Measurements from ENCODE around the gene BCL3. TPM values are rescaled to one million over a fixed set of nuclear protein-coding genes. Genes with fewer than 3 reads are reported as not detected.

The BCL3 gene, protein sequence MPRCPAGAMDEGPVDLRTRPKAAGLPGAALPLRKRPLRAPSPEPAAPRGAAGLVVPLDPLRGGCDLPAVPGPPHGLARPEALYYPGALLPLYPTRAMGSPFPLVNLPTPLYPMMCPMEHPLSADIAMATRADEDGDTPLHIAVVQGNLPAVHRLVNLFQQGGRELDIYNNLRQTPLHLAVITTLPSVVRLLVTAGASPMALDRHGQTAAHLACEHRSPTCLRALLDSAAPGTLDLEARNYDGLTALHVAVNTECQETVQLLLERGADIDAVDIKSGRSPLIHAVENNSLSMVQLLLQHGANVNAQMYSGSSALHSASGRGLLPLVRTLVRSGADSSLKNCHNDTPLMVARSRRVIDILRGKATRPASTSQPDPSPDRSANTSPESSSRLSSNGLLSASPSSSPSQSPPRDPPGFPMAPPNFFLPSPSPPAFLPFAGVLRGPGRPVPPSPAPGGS
- total RNA-seq = not detected

DNA sequence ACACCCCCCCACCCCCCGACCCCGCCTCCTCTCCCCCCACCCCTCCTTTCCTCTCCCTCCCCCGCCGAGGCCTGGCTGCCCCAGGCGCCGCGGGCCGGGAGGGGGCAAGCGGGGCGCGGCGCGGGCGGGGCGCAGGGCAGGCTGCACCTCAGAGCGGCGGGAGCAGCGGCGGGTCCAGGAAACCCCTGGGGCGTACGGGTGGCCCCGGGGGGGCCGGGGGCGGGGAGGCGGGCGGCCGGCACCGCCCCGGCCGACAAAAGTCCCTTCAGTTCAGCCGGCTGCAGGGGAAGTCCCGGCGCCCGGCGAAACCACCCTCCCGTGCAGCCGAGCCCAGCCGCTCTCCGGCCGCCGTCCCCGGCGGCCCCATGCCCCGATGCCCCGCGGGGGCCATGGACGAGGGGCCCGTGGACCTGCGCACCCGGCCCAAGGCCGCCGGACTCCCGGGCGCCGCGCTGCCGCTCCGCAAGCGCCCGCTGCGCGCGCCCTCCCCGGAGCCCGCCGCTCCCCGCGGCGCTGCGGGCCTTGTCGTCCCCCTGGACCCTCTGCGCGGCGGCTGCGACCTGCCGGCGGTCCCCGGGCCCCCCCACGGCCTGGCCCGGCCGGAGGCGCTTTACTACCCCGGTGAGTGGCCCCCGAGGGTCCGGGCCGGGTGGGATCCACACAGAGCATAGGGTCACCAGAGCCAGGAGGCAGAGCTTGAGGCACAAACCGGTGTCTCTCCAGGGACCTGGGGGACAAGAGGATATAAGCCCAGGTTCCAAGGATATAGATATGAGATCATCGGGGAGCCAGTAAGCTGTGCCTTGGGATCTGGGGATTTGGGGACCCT is at the start of gene BCL3:
Gene BCL3, plus strand, starts transcription at position 283 of the 829 bp plus-strand sequence. Its CDS starts 83 bp downstream, at position 366.

GRCh38 chr19:44777715-44778347 is 29.3 kb downstream of the BCL3 start, which contains the start of gene CBLC:
TSS of gene CBLC (plus strand) at chr19:44777890. CDS start at chr19:44777932, 42 bp downstream.

GRCh38 chr19:44808463-44809371 is 60.2 kb downstream of the BCL3 start, which contains the start of gene BCAM:
TSS of gene BCAM (plus strand) at chr19:44809103. CDS start at chr19:44809125, 22 bp downstream.

Small RNAs within 50 kb of the gene (small RNA-seq; reads per million reads assigned to genes)
- not detected for gene RF00156
- not detected for gene RF00285

Other genes starting within 250 kb of the BCL3 start
- 16.4 TPM for gene ZNF180, start 248.2 kb upstream of the BCL3 start, total RNA-seq
- gene CEACAM20, start 219.0 kb upstream of the BCL3 start, total RNA-seq = not detected
- gene IGSF23, start 135.1 kb upstream of the BCL3 start, total RNA-seq = not detected
- 33.7 TPM for gene PVR, start 104.8 kb upstream of the BCL3 start, total RNA-seq
- 1.6 TPM for gene CEACAM19, start 77.2 kb upstream of the BCL3 start, total RNA-seq
- gene CEACAM16, start 49.6 kb upstream of the BCL3 start, total RNA-seq = not detected
- gene CBLC, start 29.2 kb downstream of the BCL3 start, total RNA-seq = 0.23 TPM
- gene BCAM, start 60.4 kb downstream of the BCL3 start, total RNA-seq = 7.4 TPM
- 27.5 TPM for gene NECTIN2, start 97.6 kb downstream of the BCL3 start, total RNA-seq
- gene TOMM40, start 142.5 kb downstream of the BCL3 start, total RNA-seq = 32.3 TPM
- gene APOE, start 157.1 kb downstream of the BCL3 start, total RNA-seq = 260 TPM
- gene APOC1, start 165.9 kb downstream of the BCL3 start, total RNA-seq = 17.8 TPM
- not detected for gene APOC4, start 193.5 kb downstream of the BCL3 start, total RNA-seq
- gene APOC2, start 197.3 kb downstream of the BCL3 start, total RNA-seq = 2.5 TPM
- gene CLPTM1, start 206.7 kb downstream of the BCL3 start, total RNA-seq = 71.7 TPM